OCI-LY3 (cell line): Measurements from ENCODE around the gene ZC3H13.

ENCODE experiments used
- H2AFZ ChIP-seq: fragments of 200-600, 300-600 bp; shearing (Covaris generic); 2 replicates; pipeline ENCODE4 v1.6.0; 2014; ENCODE audit warnings: antibody characterized with exemption, low read depth, low read length
- H3K27ac ChIP-seq: fragments of 200-600, 300-600 bp; sonication (generic); 2 replicates; pipeline ENCODE4 v1.5.1; 2014; ENCODE audit warnings: mild to moderate bottlenecking, low read length, moderate library complexity, mixed read lengths
- H3K27me3 ChIP-seq: fragments of 200-600, 300-600 bp; sonication (generic); 2 replicates; pipeline ENCODE4 v1.6.1; 2014; ENCODE audit warnings: low read depth, low read length, mixed read lengths
- H3K36me3 ChIP-seq: fragments of 200-600, 300-600 bp; sonication (generic); replicated peaks from 2 replicates; pipeline ENCODE3; 2014; ENCODE audit warnings: low read depth, low read length, mixed read lengths
- H3K4me1 ChIP-seq: fragments of 300-600, 200-600 bp; sonication (generic); 2 replicates; pipeline ENCODE4 v1.6.1; 2014; ENCODE audit warnings: low read length, mixed read lengths
- H3K4me2 ChIP-seq: fragments of 200-600, 300-600 bp; sonication (generic); 2 replicates; pipeline ENCODE4 v1.6.1; 2014; ENCODE audit warnings: low read length, mixed read lengths
- H3K4me3 ChIP-seq: fragments of 300-600, 200-600 bp; sonication (generic); 2 replicates; pipeline ENCODE4 v1.5.1; 2014; ENCODE audit warnings: antibody characterized with exemption, mild to moderate bottlenecking, low read length, moderate library complexity
- H3K79me2 ChIP-seq: fragments of 300-600, 200-600 bp; shearing (Covaris generic); 2 replicates; pipeline ENCODE4 v1.6.1; 2014; ENCODE audit warnings: mild to moderate bottlenecking, low read length, mixed read lengths
- H3K9ac ChIP-seq: fragments of 300-600, 200-600 bp; shearing (Covaris generic); 2 replicates; pipeline ENCODE4 v1.6.0; 2014; ENCODE audit warnings: mild to moderate bottlenecking, low read length, moderate library complexity
- H3K9me3 ChIP-seq: fragments of 200-600, 300-600 bp; shearing (Covaris generic); 2 replicates; pipeline ENCODE4 v1.6.1; 2014; ENCODE audit warnings: low read length, mixed read lengths; ENCODE audit not compliant: insufficient read depth
- H4K20me1 ChIP-seq: fragments of 200-600, 300-600 bp; sonication (generic); 2 replicates; pipeline ENCODE4 v1.6.1; 2016; ENCODE audit warnings: low read length, mixed read lengths; ENCODE audit not compliant: insufficient read depth
- EZH2phosphoT487 ChIP-seq: fragments of 200-600 bp; shearing (Covaris generic); IDR thresholded peaks from 2 replicates; pipeline ENCODE4 v1.6.1; 2018; ENCODE audit warnings: antibody characterized with exemption, mixed run types, low read depth
- TF ChIP-seq, protein P1 (sequence below): fragments of 200-600, 300-600 bp; sonication (generic); IDR thresholded peaks from 2 replicates; pipeline ENCODE4 v1.5.1; 2014; ENCODE audit warnings: antibody characterized with exemption, low read length, low read depth

Gene ZC3H13

DNA sequence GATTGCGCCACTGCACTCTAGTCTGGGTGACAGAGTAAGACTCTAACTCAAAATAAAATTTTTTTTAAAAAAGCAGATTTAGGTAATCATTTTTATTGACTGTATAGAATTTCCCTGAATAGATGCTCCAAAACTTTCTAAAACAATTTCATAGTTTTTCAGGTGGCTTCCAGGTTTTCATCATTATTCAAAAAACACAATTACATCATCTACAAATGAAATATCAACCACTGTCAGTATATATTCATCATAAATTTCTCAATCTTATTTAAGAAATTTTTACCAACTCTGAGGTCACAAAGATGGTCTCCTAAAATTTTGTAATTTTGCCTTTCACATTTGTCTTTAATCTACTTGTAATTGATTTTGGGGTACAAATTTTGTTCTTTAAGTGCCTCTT lies 48.1 kb downstream of the ZC3H13 start:
- Histone ChIP-seq H3K9ac (no peak overlapping the region), H3K79me2 (no peaks in the 10 kb centered on the region), H3K4me1 (no peaks in the 10 kb centered on the region), H3K4me2 (no peak overlapping the region), H3K9me3 (no peaks in the 10 kb centered on the region), H3K36me3 (peaks cover 40% of the 10 kb centered on the region), H3K27me3 (no peaks in the 10 kb centered on the region), H3K4me3 (no peak overlapping the region), H2AFZ (no peak overlapping the region), H3K27ac (no peak overlapping the region), H4K20me1 (no peaks in the 10 kb centered on the region)
- TF ChIP-seq, protein P1, sequence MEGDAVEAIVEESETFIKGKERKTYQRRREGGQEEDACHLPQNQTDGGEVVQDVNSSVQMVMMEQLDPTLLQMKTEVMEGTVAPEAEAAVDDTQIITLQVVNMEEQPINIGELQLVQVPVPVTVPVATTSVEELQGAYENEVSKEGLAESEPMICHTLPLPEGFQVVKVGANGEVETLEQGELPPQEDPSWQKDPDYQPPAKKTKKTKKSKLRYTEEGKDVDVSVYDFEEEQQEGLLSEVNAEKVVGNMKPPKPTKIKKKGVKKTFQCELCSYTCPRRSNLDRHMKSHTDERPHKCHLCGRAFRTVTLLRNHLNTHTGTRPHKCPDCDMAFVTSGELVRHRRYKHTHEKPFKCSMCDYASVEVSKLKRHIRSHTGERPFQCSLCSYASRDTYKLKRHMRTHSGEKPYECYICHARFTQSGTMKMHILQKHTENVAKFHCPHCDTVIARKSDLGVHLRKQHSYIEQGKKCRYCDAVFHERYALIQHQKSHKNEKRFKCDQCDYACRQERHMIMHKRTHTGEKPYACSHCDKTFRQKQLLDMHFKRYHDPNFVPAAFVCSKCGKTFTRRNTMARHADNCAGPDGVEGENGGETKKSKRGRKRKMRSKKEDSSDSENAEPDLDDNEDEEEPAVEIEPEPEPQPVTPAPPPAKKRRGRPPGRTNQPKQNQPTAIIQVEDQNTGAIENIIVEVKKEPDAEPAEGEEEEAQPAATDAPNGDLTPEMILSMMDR: no peak
- no peak for TF ChIP-seq EZH2phosphoT487

DNA sequence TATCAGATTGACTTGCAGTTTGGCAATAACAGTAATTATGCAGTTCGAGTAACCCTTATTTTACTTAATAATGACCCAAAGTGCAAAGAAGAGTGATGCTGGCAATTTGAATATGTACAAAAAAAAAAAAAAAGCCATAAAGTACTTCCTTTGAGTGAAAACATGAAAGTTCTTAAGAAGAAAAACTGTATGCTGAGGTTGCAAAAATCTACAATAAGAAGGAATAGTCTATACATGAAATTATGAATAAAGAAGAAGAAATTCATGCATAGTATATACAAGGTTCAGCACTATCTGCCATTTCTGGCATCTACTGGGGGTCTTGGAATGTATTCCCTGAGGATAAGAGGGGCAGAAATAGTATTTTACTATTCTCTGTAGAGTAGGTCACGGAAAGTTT lies 55.9 kb downstream of the ZC3H13 start:
- no peak for TF ChIP-seq EZH2phosphoT487
- TF ChIP-seq, protein P1: no peak
- peaks cover 22% of the 10 kb centered on the region for H3K36me3 ChIP-seq
- H3K79me2 ChIP-seq: no peaks in the 10 kb centered on the region

DNA sequence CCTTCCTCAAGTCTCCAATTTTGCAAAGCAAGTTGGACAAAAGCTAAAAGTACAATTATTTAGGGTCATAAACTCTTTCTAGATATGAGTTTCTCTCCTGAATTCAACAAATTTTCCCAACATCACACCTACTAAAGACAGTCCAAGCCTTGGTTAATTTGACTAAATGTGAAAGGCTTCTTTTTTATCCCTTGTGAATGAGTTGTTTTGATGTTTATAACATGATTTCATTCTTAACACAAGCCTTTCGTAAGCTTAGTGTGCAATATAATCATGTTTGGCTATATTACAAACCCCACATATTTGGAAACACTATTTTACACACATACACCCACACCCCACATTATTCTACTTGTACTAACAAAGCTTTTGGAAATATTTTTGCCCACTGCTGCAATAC lies 57.3 kb downstream of the ZC3H13 start:
- H3K79me2 ChIP-seq: no peaks in the 10 kb centered on the region
- no peak overlapping the region for H3K27ac ChIP-seq
- no peaks in the 10 kb centered on the region for H3K27me3 ChIP-seq
- H3K4me3 ChIP-seq: no peak overlapping the region
- no peak for TF ChIP-seq EZH2phosphoT487
- TF ChIP-seq, protein P1: no peak
- H3K9me3 ChIP-seq: no peaks in the 10 kb centered on the region
- H4K20me1 ChIP-seq: no peaks in the 10 kb centered on the region
- peaks cover 14% of the 10 kb centered on the region for H3K36me3 ChIP-seq
- no peaks in the 10 kb centered on the region for H3K4me1 ChIP-seq
- H3K4me2 ChIP-seq: no peak overlapping the region
- H3K9ac ChIP-seq: no peak overlapping the region
- H2AFZ ChIP-seq: no peak overlapping the region

More for the DNA sequence above, 55.9 kb downstream of the ZC3H13 start:
- Histone ChIP-seq H2AFZ (no peak overlapping the region), H4K20me1 (no peaks in the 10 kb centered on the region), H3K4me2 (no peak overlapping the region), H3K9ac (no peak overlapping the region), H3K9me3 (no peaks in the 10 kb centered on the region), H3K4me1 (no peaks in the 10 kb centered on the region), H3K27ac (no peak overlapping the region), H3K27me3 (no peaks in the 10 kb centered on the region), H3K4me3 (no peak overlapping the region)

DNA sequence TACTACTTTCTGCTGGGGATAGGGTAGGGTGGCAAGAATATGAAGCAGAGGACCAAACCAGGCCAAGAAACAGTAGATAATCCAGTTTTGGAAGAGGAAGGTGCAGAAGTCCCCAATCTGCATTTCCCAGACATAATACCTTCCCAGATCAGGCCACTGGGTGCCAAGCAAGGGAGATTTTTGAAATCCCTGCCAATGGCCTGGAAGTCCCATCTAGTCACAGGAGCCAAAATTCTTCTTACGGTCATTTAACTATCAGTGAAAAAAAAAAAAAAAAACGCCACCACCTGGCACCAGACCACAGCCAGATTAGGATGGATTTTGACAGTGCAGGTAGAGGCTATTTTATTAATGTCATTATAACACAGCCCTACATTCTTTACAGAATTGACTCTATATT lies 57.8 kb downstream of the ZC3H13 start:
- Histone ChIP-seq H3K9ac (no peak overlapping the region), H3K36me3 (peaks cover 12% of the 10 kb centered on the region), H3K27ac (no peak overlapping the region), H3K27me3 (no peaks in the 10 kb centered on the region), H3K79me2 (no peaks in the 10 kb centered on the region), H3K9me3 (no peaks in the 10 kb centered on the region), H2AFZ (no peak overlapping the region), H3K4me3 (no peak overlapping the region), H3K4me2 (no peak overlapping the region), H4K20me1 (no peaks in the 10 kb centered on the region), H3K4me1 (no peaks in the 10 kb centered on the region)
- TF ChIP-seq, protein P1: no peak
- TF ChIP-seq EZH2phosphoT487: no peak
